ENCODE data around the gene NHEJ1.
"Not testable (repeated sequence)": the region's sequence is repeated elsewhere in the genome, so short reads cannot be mapped to it uniquely, and the experiment has no call there.

The NHEJ1 gene

GRCh38 chr2:219205981-219206327, 45.3 kb upstream of the NHEJ1 start:
- no peak for TF ChIP-seq CTCF (conservative IDR thresholded peaks at IDR 0.05; ENCODE audit: low read depth, low read length)
- no peak for DNase-seq (ENCODE audit: low read depth)
- peak overlapping the region; percentile 65 for H3K4me3 ChIP-seq (ENCODE audit: low read depth, low read length)

- TF ChIP-seq CTCF (conservative IDR thresholded peaks at IDR 0.05; ENCODE audit: low read depth, low read length) = no peak
- DNase-seq (ENCODE audit: low read depth) = no peak
- no peak overlapping the region for H3K4me3 ChIP-seq (ENCODE audit: low read depth, low read length)
Observed at GRCh38 chr2:219205165-219205538, 44.5 kb upstream of the NHEJ1 start.

GRCh38 chr2:219204425-219205164, 44.0 kb upstream of the NHEJ1 start:
- H3K4me3 ChIP-seq (ENCODE audit: low read depth, low read length) = no peak overlapping the region
- TF ChIP-seq CTCF (conservative IDR thresholded peaks at IDR 0.05; ENCODE audit: low read depth, low read length) = no peak
- no peak for DNase-seq (ENCODE audit: low read depth)

- DNase-seq (ENCODE audit: low read depth); H3K4me3 ChIP-seq (ENCODE audit: low read depth, low read length): not testable (repeated sequence)
Observed at GRCh38 chr2:219201331-219201730, 40.7 kb upstream of the NHEJ1 start.

GRCh38 chr2:219200502-219201326, 40.1 kb upstream of the NHEJ1 start:
- not testable (repeated sequence) for DNase-seq (ENCODE audit: low read depth)

GRCh38 chr2:219199470-219200211, 39.0 kb upstream of the NHEJ1 start:
- no peak overlapping the region for H3K4me3 ChIP-seq (ENCODE audit: low read depth, low read length)
- DNase-seq (ENCODE audit: low read depth) = no peak
- no peak for TF ChIP-seq CTCF (conservative IDR thresholded peaks at IDR 0.05; ENCODE audit: low read depth, low read length)

More at GRCh38 chr2:219200502-219201326, 40.1 kb upstream of the NHEJ1 start:
- H3K4me3 ChIP-seq (ENCODE audit: low read depth, low read length) = not testable (repeated sequence)

GRCh38 chr2:219198974-219199373, 38.4 kb upstream of the NHEJ1 start:
- no peak overlapping the region for H3K4me3 ChIP-seq (ENCODE audit: low read depth, low read length)
- no peak for TF ChIP-seq CTCF (conservative IDR thresholded peaks at IDR 0.05; ENCODE audit: low read depth, low read length)
- DNase-seq (ENCODE audit: low read depth) = no peak
